Stimulated activated naive B cell treated with anti-CD40 and anti-IgM and Interleukin-4, amounts not matched to agents 10 μg/mL and 1 μg/mL and 100 μg/mL, for 72 hours (primary cell): ENCODE measurements around the gene TOMM20.
A peak's percentile ranks its signal among the peaks of the same experiment; 100 is the strongest.

Experiments used
- ATAC-seq, 2 donors: fragments of 150-1000 bp; cut with Tn5 transposase; replicated peaks; 2 replicates each; pipeline ENCODE4 v1.10.0; 2021; ENCODE audit warnings: moderate library complexity in 1 of 2
- DNase-seq: peaks from one replicate; pipeline ENCODE4 v3.0.0; 2021
- H3K27ac Mint-ChIP-seq: one replicate; pipeline ENCODE4 v1.8.0; 2022; ENCODE audit warnings: mild to moderate bottlenecking, mixed read lengths
- H3K27me3 Mint-ChIP-seq, 2 donors: one replicate each; pipeline ENCODE4 v1.8.0; 2022; ENCODE audit warnings: mixed read lengths in 2 of 2
- H3K36me3 Mint-ChIP-seq, 2 donors: one replicate each; pipeline ENCODE4 v1.8.0; 2022; ENCODE audit warnings: mixed read lengths in 2 of 2, mild to moderate bottlenecking in 1 of 2
- H3K4me1 Mint-ChIP-seq, 2 donors: one replicate each; pipeline ENCODE4 v1.8.0; 2022; ENCODE audit warnings: mixed read lengths in 2 of 2, mild to moderate bottlenecking in 1 of 2
- H3K4me3 Mint-ChIP-seq, 2 donors: one replicate each; pipeline ENCODE4 v1.8.0; 2022; ENCODE audit warnings: mild to moderate bottlenecking in 2 of 2, mixed read lengths in 2 of 2, moderate library complexity in 1 of 2
- H3K9me3 Mint-ChIP-seq, 2 donors: one replicate each; pipeline ENCODE4 v1.8.0; 2022; ENCODE audit warnings: mixed read lengths in 2 of 2, mild to moderate bottlenecking in 1 of 2

Gene TOMM20

DNA sequence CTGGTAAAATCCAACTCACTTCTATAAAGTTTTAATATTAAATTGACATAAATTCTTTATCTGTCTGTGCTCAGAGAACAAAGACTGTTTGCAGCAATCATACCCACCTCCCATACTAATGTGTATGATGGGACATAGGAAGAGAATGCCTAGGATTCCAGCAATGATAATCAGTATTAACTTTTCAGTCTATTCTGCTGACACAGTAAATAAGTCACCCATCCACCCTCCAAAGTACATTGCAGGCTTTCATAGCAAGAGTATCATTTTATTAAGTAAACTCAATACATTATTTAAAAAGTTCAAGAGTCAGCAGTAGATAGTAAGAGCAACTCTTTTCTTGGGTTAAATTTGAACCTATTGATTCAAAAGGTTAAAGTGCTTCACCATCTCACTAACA lies 23.6 kb upstream of the TOMM20 start:
- H3K27me3 Mint-ChIP-seq = no peaks in the 10 kb centered on the region
- H3K36me3 Mint-ChIP-seq = peaks cover 31 to 38% of the 10 kb centered on the region in 2 donors
- no peak overlapping the region for H3K27ac Mint-ChIP-seq
- no peak overlapping the region for H3K4me3 Mint-ChIP-seq
- no peak for DNase-seq
- H3K4me1 Mint-ChIP-seq = peaks cover 7 to 26% of the 10 kb centered on the region in 2 donors
- H3K9me3 Mint-ChIP-seq = no peaks in the 10 kb centered on the region
- no peak for ATAC-seq

- peak overlapping the region; percentile 16 for H3K27ac Mint-ChIP-seq
- no peaks in the 10 kb centered on the region for H3K9me3 Mint-ChIP-seq
- no peak for DNase-seq
- ATAC-seq = no peak
- H3K4me3 Mint-ChIP-seq = no peak overlapping the region
- no peaks in the 10 kb centered on the region for H3K27me3 Mint-ChIP-seq
- peaks cover 7 to 27% of the 10 kb centered on the region in 2 donors for H3K4me1 Mint-ChIP-seq
- peaks cover 32 to 45% of the 10 kb centered on the region in 2 donors for H3K36me3 Mint-ChIP-seq
Observed at GRCh38 chr1:235151033-235151432, 22.4 kb upstream of the TOMM20 start.

DNA sequence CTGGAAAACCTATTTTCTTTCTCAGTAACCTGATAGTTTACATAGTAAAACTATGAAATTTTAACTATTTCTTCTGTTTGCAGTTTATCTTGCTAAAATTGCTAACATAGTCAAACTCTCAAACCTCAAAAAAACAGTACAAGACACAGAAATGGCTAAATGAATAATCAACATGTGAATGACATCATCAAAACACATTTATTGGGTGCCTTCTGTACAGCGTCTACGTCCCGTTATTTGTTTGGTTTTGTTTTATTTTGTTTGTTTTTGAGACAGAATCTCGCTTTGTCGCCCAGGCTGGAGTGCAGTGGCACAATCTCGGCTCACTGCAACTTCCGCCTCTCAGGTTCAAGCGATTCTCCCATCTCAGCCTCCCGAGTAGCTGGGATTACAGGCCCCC lies 21.2 kb upstream of the TOMM20 start:
- ATAC-seq = no peak

GRCh38 chr1:235147269-235147668 lies 18.6 kb upstream of the TOMM20 start:
- DNase-seq = no peak
- ATAC-seq = no peak

More for the DNA sequence above, 21.2 kb upstream of the TOMM20 start:
- no peak for DNase-seq
- H3K27me3 Mint-ChIP-seq = no peaks in the 10 kb centered on the region
- H3K9me3 Mint-ChIP-seq = no peaks in the 10 kb centered on the region
- H3K4me3 Mint-ChIP-seq = no peak overlapping the region
- H3K36me3 Mint-ChIP-seq = peaks cover 35 to 51% of the 10 kb centered on the region in 2 donors
- no peak overlapping the region for H3K27ac Mint-ChIP-seq
- H3K4me1 Mint-ChIP-seq = peaks cover 9 to 38% of the 10 kb centered on the region in 2 donors

GRCh38 chr1:235145639-235146038 lies 17.0 kb upstream of the TOMM20 start:
- H3K36me3 Mint-ChIP-seq = peaks cover 33 to 51% of the 10 kb centered on the region in 2 donors
- no peaks in the 10 kb centered on the region for H3K9me3 Mint-ChIP-seq
- H3K27ac Mint-ChIP-seq = no peak overlapping the region
- no peak for ATAC-seq
- H3K4me1 Mint-ChIP-seq = peaks cover 5 to 20% of the 10 kb centered on the region in 2 donors
- H3K4me3 Mint-ChIP-seq = no peak overlapping the region
- DNase-seq = no peak
- H3K27me3 Mint-ChIP-seq = no peaks in the 10 kb centered on the region

More at GRCh38 chr1:235147269-235147668, 18.6 kb upstream of the TOMM20 start:
- H3K27ac Mint-ChIP-seq = no peak overlapping the region
- peaks cover 29 to 48% of the 10 kb centered on the region in 2 donors for H3K36me3 Mint-ChIP-seq
- no peaks in the 10 kb centered on the region for H3K9me3 Mint-ChIP-seq
- H3K4me3 Mint-ChIP-seq = no peak overlapping the region
- no peaks in the 10 kb centered on the region for H3K27me3 Mint-ChIP-seq
- peaks cover 10 to 29% of the 10 kb centered on the region in 2 donors for H3K4me1 Mint-ChIP-seq

GRCh38 chr1:235142991-235143390 lies 14.4 kb upstream of the TOMM20 start:
- DNase-seq (no peak), ATAC-seq (no peak)
- peaks cover 41 to 58% of the 10 kb centered on the region in 2 donors for H3K36me3 Mint-ChIP-seq
- H3K4me1 Mint-ChIP-seq = peaks cover 7 to 26% of the 10 kb centered on the region in 2 donors
- H3K9me3 Mint-ChIP-seq = no peaks in the 10 kb centered on the region
- no peaks in the 10 kb centered on the region for H3K27me3 Mint-ChIP-seq
- no peak overlapping the region for H3K4me3 Mint-ChIP-seq
- H3K27ac Mint-ChIP-seq = no peak overlapping the region

- no peak for DNase-seq
Observed at GRCh38 chr1:235139315-235139714, 10.7 kb upstream of the TOMM20 start.

DNA sequence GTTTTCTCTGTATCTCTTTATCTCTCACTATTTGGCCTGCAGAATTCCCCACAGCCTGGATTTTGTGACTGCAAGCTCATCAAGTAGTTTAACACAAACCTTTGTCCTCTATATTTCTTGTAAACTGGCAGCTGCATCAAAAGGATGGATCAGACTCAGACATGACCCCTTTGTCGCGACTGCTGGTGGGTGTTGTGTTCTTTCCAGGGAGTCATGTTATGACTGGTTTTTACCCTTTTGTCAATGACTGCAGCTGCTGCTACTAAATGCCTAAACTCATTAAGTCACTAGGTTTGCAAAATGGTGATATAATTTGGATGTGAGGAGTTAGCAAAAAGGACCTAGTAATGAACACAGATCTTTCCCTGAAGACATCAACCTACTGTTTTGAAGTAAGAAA lies 10.2 kb upstream of the TOMM20 start:
- H3K27me3 Mint-ChIP-seq = no peaks in the 10 kb centered on the region
- H3K9me3 Mint-ChIP-seq = no peaks in the 10 kb centered on the region
- H3K4me1 Mint-ChIP-seq = peaks cover 5 to 14% of the 10 kb centered on the region in 2 donors
- H3K36me3 Mint-ChIP-seq = peaks cover 56 to 69% of the 10 kb centered on the region in 2 donors
- no peak for DNase-seq
- ATAC-seq = no peak
- H3K4me3 Mint-ChIP-seq = no peak overlapping the region
- H3K27ac Mint-ChIP-seq = peak overlapping the region; percentile 63

More at GRCh38 chr1:235139315-235139714, 10.7 kb upstream of the TOMM20 start:
- Mint-ChIP-seq H3K4me1 (peaks cover 5 to 14% of the 10 kb centered on the region in 2 donors), H3K27ac (peak overlapping the region; percentile 53), H3K9me3 (no peaks in the 10 kb centered on the region), H3K4me3 (no peak overlapping the region), H3K27me3 (no peaks in the 10 kb centered on the region), H3K36me3 (peaks cover 58 to 73% of the 10 kb centered on the region in 2 donors)
- ATAC-seq = no peak

GRCh38 chr1:235136111-235136510 lies 7.5 kb upstream of the TOMM20 start:
- Mint-ChIP-seq H3K36me3 (peaks cover 50 to 65% of the 10 kb centered on the region in 2 donors), H3K27me3 (no peaks in the 10 kb centered on the region), H3K27ac (no peak overlapping the region)

GRCh38 chr1:235134171-235134570 lies 5.5 kb upstream of the TOMM20 start:
- DNase-seq = no peak
- Mint-ChIP-seq H3K27ac (no peak overlapping the region), H3K9me3 (no peaks in the 10 kb centered on the region), H3K4me1 (peaks cover 4 to 7% of the 10 kb centered on the region in 2 donors), H3K27me3 (no peaks in the 10 kb centered on the region), H3K4me3 (no peak overlapping the region), H3K36me3 (peaks cover 39 to 56% of the 10 kb centered on the region in 2 donors)
- ATAC-seq = no peak

More at GRCh38 chr1:235136111-235136510, 7.5 kb upstream of the TOMM20 start:
- peaks cover 4 to 14% of the 10 kb centered on the region in 2 donors for H3K4me1 Mint-ChIP-seq
- no peak for DNase-seq
- H3K4me3 Mint-ChIP-seq = no peak overlapping the region
- H3K9me3 Mint-ChIP-seq = no peaks in the 10 kb centered on the region
- ATAC-seq = no peak

GRCh38 chr1:235133086-235133485 lies 4.4 kb upstream of the TOMM20 start:
- ATAC-seq = no peak
- Mint-ChIP-seq H3K9me3 (no peaks in the 10 kb centered on the region), H3K36me3 (peaks cover 35 to 54% of the 10 kb centered on the region in 2 donors), H3K27me3 (no peaks in the 10 kb centered on the region), H3K27ac (peak overlapping the region; percentile 25), H3K4me3 (no peak overlapping the region), H3K4me1 (peaks cover under 1 to 2% of the 10 kb centered on the region in 2 donors)
- DNase-seq = no peak

- Mint-ChIP-seq H3K4me3 (no peak overlapping the region), H3K27ac (no peak overlapping the region), H3K4me1 (peaks cover 5 to 9% of the 10 kb centered on the region in 2 donors), H3K36me3 (peaks cover 30 to 51% of the 10 kb centered on the region in 2 donors), H3K9me3 (no peaks in the 10 kb centered on the region), H3K27me3 (no peaks in the 10 kb centered on the region)
- no peak for DNase-seq
- no peak for ATAC-seq
Observed at GRCh38 chr1:235131961-235132360, 3.3 kb upstream of the TOMM20 start.

- Mint-ChIP-seq H3K27ac (peak overlapping the region; percentile 37), H3K9me3 (no peaks in the 10 kb centered on the region), H3K27me3 (no peaks in the 10 kb centered on the region), H3K4me3 (no peak overlapping the region), H3K4me1 (peaks cover 9 to 21% of the 10 kb centered on the region in 2 donors), H3K36me3 (peaks cover 28 to 45% of the 10 kb centered on the region in 2 donors)
- DNase-seq (no peak), ATAC-seq (no peak)
Observed at GRCh38 chr1:235130766-235131270, 2.2 kb upstream of the TOMM20 start.

DNA sequence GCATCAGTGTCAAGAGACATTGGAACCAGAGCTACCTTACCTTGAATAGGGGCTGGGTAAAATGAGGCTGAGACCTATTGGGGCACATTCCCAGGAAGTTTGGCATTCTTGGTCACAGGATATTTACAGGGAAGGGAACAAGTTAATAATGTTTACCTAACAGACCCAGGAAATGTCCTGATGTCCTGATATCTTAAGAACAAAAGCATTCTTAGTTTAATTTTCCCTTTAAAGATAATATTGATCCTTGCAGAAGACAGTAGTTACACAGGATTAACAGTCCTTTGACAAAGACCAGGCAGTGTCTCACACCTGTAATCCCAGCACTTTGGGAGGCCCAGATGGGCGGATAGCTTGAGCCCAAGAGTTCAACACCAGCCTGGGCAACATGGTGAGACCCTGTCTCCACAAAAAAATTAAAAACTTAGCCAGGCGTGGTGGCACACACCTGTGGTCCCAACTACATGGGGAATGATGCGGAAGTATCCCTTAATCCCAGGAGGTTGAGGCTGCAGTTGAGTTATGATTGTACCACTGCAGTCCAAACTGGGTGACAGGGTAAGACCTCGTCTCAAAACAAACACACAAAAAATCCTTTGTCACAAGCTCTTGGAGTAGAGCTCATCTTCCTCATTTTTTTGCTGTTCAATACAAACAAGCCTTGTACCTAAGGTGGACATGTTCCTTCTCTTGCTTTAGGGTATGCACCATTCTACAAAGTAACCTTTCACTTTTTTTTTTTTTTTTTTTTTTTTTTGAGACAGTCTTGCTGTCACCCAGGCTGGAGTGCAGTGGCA lies 1.3 kb upstream of the TOMM20 start:
- Mint-ChIP-seq H3K27me3 (no peaks in the 10 kb centered on the region), H3K4me3 (peak overlapping the region in 1 of 2 donors; percentile 96), H3K36me3 (peaks cover 24 to 41% of the 10 kb centered on the region in 2 donors), H3K27ac (peak overlapping the region; percentile 81), H3K9me3 (no peaks in the 10 kb centered on the region), H3K4me1 (peaks cover 9 to 29% of the 10 kb centered on the region in 2 donors)
- no peak for DNase-seq
- no peak for ATAC-seq
